Renal cortical epithelial cell (primary cell): ENCODE results near the gene SPCS2. TPM values are rescaled to one million over a fixed set of nuclear protein-coding genes. Genes with fewer than 3 reads are reported as not detected.
A peak's percentile ranks its signal among the peaks of the same experiment; 100 is the strongest.

Experiments
- DNase-seq: peaks from one replicate; pipeline ENCODE4 v3.0.0-alpha.2; 2011; ENCODE audit warnings: low read depth
- total RNA-seq: library from RNA; depleted of rRNA; stranded (reverse); fragments of >200 nt; gene quantifications from 2 replicates; pipeline ENCODE4 v1.2.3, GENCODE V29; 2014

SPCS2 gene
- total RNA-seq: 17.0 and 46.3 TPM in 2 replicates

DNA sequence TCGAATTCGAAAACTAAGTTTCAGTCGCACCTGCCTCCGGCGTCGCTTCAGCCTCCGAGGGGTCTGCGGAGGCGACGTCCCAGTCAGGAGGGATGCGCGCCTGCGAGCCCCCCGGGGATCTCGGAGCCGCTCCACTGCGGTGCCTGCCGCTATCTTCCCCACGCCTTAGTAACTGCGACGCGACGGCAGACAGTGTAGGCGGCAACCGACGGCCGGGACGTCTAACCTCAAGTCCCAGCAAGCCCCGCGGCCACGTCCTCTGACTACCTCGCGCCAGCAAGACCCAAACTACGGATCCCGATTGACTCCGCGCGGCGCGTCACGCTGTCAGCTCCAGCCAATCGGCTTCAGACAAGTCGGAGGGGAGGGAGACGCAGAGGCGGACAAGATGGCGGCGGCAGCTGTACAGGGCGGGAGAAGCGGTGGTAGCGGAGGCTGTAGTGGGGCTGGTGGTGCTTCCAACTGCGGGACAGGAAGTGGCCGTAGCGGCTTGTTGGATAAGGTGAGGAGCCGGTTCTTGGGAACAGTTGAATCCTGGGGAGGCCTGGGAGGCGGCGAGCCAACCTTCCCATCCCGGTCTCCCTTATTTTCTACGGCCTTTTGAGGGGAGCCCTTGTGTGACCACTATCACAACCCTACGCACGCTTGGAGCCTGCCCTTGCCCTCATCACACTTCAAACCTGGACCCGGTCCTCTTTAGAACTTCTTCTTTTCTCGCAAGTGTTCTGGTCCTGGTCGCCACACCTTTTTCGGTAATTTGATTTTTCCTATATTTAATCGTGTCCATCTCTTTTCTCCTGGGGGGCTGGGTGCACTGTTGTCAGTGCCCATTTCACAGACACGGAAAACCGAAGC lies at the start of gene SPCS2, which contains the start of gene XRRA1:
Gene SPCS2, plus strand, starts transcription at position 369 of the 855 bp plus-strand sequence. Its CDS starts 20 bp downstream, at position 389.
Gene XRRA1, minus strand, starts transcription at position 194 of the 855 bp plus-strand sequence. CDS start 8,213 bp downstream, outside the sequence.
- DNase-seq: peak; percentile 96

DNA sequence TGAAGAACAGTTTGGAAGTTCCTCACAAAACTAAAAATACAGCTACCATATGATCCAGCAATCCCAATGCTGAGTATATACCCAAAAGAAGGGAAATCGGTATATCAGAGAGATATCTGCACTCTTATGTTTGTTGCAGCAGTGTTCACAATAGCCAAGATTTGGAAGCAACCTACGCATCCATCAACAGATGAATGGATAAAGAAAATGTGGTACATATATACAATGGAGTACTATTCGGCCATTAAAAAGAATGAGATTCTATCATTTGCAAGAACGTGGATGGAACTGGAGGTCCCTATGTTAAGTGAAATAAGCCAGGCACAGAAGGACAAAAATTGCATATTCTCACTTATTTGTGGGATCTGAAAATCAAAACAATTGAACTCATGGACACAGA lies 46.7 kb upstream of the SPCS2 start:
- no peak for DNase-seq

DNA sequence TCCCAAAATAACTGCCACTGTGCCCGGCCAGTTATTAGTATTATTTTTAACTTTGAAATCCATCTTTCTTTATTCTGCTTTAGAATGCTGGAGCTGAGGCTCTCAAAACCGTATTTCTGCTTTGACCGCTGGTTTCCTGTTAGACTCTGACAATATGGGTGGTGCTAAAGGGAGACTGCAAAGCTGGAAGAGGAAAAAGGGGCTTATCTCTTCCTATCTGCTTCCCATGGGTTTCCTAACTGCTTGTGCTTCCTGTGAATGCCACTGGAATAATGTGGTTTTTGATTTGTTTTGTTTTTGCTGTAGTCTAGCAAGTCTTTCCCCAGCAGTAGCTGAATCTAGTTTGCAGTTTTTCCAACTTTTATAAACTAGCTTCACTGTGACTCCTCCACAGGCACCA lies 43.7 kb upstream of the SPCS2 start:
- DNase-seq: no peak

DNA sequence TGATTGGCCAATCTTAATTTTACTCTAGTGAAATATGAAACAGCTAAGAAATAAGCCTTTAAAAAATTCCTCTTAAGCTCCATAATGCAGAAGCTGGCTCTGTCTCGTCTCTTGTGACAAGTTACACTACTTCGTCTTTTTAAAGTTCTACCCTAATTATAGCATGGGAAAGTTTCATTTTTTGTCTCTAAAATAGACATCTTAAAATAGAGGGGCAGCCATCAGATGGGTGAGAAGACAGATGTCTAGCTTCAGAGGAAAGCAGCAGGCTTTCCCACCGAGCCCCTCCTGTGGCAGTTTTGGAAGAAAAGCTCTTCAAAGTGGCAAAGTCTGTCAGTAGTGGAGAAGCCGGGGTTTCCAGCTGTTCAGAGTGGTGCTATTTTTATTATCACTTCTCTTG lies 39.7 kb upstream of the SPCS2 start:
- DNase-seq: no peak

DNA sequence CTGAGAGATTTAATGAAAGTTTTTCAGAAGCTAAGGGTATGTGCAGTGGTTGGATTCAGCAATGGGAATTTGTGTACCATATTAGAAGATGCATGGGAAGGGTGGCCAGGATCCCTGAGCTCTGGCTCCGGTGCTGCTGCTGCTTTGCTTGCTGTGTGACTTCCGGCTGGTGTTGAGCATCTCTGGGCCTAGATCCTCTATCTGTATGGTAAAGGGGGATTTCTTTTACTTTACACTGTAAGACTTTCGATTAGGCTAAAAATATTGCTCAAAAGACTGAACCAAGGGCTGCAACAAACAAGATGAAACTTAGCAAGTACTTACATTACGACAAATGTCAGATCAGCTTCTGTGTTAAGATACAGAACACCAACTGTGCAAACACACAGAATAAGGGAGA lies 39.3 kb upstream of the SPCS2 start:
- DNase-seq: no peak

DNA sequence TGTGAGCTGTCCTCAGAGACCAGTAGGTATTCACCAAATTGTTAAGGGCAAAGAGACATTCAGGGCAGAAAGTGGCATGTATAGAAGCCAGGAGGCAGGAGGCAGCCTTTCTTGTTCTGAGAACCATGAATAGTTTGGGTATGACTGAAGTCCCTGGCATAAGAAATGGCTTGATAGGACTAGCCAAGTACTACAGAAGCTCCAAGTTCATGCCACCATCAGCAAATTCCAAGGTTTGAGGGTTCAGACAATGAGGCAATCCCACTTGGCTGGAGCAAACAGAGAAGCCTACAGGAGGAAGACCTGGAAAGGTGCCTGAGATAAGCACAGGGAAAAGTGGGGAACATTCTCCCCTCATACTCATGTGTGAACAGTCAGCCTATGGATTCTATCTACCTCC lies 25.9 kb upstream of the SPCS2 start:
- no peak for DNase-seq

DNA sequence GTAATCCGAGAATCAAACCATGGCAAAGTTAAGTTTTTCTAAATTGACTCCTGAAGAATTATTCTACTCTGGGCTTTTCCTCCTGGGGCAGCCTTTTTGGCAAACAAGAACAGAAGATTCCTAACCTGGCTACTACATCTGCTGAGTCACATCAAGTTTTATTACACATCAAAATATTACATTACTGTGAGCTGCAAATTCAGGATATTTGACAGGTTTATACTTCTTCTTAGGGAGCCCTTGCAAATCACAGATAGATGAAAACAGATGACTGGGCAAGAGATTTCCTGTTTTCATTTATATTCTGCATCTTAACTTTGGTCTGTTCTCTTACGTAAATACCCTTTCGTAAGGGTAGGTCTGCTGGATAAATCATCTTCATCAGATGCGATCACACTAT lies 23.8 kb upstream of the SPCS2 start:
- DNase-seq: no peak

DNA sequence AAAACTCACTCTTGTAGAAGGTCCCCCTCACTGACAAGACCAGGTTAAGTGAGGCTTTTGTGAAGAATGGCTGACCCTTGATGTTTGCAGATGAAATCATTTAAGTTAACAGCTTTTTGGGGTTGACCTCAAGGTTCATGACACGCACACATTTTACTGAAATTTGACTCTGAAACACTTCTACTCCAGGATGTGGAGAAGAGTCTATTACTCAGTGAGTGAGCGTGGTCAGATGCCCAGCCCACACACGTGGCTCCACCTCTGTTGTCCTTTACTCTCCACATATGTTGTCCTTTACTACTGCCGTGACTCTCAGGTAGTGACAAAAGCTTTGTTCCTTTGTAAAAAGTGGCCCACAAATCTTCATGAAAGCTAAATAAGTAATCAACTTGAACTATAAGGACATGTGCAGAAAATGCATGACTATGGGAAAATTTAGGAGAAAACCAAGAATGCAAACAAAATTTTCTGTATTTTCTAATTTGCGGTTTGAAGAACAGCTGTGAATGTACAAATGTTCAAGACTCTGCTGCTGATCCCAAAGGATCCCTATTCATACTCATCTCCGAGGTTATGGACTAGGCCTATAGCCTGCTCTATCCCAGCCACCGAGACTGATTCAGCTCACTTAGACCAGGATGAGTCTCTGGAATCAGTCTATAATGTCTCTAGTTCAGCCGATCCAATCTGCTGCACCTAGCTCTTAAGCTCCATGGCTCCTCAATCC lies 22.6 kb upstream of the SPCS2 start:
- DNase-seq: no peak

DNA sequence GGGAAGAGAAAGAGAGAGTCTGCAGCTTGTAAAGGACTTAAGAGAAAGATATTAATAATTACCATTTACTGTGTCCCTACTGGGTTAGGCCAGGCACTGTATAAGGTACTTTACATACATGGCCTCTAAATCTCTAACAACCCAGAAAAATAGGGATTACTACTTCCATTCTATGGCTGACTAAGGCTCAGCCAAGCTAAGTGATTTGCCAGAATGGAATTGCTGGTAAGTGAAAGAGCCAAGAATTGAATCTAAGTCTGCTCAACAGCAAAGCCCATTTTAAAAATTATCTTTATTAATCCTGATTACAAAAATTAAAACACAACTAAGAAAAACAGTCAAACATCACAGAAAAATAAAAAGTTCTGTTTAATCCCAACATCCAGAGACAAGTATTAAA lies 21.6 kb upstream of the SPCS2 start:
- DNase-seq: no peak

DNA sequence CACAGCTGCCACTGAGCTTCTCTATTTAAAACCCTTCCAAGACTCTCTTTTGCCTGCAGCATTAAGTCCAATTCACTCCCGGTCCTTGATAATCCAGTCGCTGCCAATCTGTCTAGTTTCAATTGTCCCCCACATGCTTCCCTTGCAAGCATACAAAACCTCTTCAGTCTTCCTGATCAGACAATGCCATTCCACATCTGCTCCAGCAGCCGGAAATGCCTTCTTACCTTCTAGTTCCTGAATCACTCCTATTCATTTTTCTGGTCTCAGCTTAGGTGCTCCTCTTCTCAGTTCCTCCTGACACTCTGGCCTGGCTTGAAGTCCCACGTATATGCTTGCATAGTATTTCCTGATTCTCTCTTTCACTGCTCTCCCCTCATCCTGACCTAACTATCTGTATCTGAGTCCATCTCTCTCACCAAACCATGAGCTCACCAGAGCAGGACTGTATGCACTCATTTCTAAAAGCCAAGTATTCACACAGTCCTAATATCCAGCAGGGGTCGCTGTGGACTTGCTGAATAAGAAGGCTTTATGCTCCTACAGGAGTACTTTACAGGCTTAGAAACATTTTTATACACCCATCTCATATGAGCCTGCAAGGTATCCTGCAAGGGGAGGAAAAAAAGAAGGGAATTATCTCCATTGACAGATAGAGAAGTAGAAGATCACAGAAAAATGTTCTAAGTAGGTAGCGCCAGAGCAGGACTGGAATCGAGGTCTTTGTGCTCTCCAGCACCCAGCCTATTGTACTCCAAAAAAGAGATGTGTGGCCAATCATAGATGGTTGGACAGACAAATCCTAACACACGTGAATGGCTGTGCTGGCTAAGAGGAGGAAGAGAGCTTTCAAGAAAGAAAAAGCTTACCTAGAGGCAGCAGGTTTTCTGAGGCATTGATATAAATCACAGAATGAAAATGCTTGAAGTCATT lies 19.4 kb upstream of the SPCS2 start:
- DNase-seq: peak; percentile 89

DNA sequence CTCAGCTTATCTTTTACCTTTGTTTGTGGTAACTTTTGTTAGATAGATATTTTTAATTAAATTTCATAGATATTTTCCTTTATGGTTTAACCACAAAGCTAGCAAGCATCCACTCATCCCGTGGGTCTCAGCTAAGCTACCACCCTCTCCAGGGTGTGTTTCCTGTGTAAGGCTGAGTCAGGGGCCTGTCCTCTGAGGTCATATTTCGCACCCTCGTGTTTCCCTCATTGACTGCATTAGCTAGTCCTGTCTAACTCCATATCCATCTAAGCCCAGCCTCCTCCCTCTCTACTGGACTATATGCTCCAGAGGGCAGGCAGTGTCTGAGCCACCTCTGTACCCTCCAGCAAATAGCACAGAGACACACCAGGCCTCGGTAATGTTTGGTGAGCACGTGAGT lies 16.9 kb upstream of the SPCS2 start:
- DNase-seq: no peak

DNA sequence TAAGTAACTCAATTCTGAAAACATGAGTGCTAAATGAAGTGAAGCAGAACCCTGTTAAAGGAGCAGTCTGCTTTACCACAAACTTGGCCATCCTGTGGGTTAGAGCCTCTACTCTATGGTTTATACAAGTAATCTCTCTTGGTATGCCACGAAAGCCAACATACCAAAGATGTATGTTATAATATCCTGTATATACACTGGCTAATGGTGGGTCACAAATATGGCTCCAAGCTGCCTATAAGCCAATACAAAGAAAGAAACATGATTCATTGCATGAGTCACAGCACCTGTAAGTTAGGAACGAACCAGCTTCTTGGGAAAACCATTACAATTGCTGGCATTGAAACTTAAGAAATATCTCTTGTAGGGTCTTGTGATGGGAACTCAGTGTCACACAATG lies 16.3 kb upstream of the SPCS2 start:
- peak; percentile 74 for DNase-seq

DNA sequence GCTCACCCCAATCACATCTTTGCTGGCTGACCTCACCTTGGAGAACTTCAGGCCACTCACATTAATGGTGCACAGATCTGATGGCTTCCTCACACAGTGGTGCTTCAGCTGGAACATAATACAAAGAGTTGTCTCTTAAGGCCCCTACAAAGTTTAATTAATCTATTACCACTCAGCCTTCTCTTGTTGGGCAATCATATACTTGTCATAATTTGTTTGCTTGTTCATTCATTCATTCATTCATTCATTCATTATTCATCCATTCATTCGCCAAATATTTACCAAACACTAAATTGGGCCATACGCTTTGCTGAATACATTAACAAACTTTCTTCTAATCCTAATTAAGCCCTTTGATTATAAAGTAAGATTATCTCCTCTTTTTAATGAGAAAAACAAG lies 15.3 kb upstream of the SPCS2 start:
- no peak for DNase-seq

DNA sequence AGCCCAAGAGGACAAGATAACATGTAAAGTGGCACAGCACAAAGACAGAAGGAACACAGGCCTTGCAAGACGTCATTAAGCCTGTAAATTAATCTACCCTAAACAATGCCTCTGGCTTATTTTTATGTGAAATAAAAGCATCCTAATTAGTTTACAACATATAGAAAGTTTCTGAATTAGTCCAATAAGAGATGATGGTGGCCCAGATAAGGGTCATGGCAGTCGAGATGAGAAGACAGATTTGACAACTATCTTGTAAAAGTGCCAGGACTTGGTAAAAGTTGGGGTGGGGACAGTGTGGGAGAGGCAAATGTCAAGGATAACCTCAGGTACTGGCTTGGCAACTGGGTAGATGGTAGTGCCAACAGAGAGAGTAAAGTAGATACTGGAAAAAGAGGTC lies 13.8 kb upstream of the SPCS2 start:
- no peak for DNase-seq

DNA sequence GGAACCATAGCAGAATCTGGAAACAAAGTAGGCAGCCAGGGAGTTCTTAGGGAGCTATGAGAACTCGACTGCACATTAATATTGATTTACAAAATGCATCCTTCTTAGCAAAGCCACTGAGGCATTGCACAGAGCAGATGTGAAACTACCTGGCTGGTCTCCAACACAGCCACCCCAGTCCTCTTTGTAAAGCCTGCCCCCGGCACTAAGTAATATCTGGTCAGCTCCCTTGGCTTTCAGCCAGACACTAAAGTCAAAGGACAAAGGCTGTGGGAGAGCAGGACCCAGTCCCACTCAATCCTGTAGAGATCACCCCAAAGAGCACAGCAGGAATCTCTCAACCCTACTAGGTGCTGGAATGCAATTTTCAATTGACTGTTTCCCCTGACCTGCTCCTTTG lies 13.0 kb upstream of the SPCS2 start:
- no peak for DNase-seq

DNA sequence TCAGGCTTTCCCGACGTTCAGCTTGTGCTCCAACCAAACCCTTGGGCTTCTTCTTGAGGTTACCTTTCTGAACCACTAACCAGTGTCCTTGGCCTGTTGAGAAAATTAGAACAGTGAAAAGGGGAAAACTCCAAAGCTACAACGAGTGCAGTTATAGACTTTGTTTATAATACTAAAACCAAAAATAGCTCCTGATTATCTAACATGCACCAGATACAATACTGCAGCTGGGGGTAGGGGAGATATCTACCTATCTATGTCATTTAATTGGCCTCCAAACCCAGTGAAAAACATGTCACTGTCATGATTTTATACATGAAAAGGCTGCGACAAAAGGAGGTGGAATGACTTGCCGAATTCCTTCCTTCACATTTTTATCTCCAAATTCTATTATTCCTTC lies 12.1 kb upstream of the SPCS2 start:
- DNase-seq: no peak

DNA sequence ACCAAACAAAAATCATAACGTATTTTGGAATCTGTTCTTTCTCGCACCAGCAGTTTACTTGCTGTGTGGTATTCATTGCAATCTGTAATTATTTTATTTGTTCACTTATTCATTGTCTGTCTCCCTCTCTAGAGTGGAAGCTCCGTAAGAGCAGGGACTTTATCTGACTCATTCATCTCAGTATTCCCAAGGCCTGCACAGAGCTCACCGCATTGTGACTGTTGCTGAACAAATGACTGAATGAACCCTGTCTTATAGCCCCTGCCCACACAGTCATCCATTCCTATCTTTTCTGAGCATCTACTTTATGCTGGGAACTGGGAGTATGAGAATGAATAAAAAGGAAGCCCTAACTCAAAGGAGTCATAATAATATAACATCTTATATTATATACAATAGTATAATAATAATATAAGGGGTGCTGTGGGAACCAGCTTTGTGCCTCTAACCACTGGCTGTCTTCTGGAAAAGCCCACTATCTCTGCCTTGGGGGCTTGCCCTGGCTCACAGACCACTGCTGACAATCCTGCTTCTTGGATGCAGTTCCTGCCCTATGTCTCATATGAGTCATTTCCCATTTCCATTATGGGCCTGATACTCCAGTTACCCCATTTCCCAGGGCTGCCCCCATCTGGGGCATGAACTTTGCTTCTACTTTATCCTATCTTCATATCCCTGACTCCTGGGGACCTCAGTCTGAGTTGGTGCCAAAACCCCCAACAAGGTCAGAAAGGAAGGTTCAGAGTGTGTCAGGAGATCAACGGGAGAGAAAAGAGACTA lies 11.2 kb upstream of the SPCS2 start:
- no peak for DNase-seq

DNA sequence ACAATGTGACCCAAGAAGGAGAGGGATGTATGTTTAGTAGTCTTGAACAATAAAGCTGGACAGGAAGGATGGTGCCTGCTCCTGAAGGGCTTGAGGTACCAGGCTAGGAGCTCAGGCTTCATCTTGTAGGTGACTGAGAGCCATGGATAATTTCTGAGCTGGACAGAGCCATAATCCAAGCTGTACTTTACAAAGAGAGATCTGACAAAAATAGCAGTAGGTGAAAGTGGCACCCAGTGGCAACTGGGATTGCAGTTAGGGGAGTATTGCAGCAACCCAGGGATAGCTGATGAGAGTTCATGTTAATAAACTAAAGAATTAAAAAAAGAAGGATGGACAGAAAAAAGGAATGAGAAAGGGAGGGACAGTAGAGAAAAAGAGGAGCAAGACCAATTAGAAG lies 7.6 kb upstream of the SPCS2 start:
- DNase-seq: no peak

DNA sequence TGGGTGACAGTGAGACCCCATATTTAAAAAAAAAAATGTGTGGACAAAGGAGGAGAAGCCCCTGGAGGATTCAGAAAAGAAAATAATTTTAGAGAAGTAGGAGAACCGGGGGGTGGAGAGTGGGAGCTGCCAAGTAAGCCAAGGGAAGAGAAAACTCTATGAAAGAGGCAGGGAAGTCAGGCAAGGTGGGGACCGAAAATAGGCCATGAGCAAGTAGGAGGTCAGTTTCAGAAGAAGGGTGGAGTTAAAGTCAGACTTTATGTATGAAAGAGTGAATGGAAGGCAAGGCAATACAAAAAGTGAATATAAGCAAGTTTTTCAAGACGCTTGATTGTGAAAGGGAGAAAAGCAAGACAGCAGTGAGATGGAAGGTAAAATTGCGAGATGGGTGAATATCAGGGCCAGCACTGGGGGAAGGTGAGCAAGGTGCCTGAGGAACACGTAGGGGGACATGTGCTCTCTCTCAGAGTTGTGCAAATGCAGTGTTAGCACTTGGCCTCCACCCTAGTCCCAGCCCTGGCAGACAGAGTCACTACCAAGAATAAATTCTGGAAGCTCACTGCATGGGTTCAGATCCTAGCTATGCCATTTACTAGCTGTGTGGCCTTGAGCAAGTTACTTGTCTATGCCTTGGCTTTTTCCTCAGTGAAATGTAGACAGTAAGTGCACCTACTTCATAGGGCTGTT lies 6.8 kb upstream of the SPCS2 start:
- DNase-seq: no peak

DNA sequence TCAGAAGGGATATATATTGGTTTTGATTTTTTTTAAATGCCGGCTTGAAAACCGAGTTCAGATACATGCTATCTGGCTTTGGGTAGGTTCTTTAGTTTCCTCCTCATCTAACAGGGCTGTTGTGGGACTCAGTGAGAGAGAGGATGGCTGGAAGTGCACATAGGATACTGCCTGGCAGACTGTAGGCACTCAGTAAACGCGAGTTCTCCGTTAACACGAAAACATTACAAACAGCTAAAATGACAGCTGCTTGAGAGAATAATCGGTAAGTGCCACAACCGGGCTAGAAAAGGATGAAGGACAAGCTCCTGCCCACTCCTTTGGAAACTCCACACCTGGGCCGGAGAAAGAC lies 544 bp upstream of the SPCS2 start:
- peak; percentile 23 for DNase-seq

DNA sequence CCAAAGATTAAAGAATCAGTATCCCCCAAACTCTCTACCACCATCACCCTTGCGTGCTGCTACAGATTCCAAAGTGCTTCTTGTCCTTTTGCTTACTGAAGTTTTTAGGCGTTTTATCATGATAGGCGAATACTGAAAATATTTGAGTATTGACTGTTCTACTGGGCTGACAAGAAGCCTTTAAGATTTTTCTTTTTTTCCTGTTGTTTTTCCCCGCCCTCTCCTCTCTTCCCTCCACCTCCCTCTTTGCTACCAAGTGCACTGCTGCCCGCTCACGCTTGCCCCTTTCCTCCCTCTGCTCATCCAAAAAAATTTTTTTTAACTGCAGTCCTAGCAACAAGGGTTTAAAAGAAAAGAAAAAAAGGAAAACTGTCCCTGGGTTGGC lies 679 bp downstream of the SPCS2 start:
- no peak for DNase-seq
